ENCODE data around the gene LRRC38.

The LRRC38 gene

DNA sequence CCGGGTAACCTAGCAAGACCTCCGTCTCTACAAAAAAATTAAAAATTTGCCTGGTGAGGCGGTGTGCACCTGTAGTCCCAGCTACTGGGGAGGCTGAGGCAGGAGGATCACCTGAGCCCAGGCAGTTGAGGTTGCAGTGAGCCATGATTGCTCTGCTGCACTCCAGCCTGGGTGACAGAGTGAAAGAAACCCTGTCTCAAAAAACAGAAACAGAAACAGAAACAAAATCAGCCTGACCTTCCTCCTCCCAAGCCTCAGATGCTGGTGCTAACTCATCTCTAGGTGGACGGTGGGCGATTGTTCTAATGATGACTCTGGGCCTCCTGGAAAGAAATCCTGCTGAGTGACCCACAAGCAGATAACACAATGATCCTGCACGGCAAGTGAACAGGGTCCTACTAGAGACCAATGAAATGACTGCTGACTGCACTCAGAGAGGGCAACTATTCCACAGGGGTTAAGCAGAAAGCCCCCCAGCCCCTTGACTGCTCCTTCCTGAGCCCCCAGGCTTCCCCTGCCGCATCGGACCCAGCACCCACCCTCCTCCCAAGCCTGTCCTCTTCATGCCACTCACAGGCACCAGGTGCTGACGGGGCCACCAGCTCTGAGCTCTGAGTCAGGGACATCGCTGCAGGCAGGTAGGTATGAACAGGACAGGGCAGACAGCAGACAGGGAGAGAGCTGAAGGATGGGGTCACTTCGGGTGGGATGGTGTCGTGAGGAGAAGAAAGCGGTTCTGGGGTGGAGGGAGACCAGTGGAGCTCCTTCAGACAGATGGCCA is 27.8 kb upstream of the LRRC38 start:
- Histone ChIP-seq H3K27me3 (no peaks in the 10 kb centered on the region), H3K4me1 (no peaks in the 10 kb centered on the region), H3K9me3 (no peaks in the 10 kb centered on the region), H3K36me3 (no peaks in the 10 kb centered on the region), H3K4me3 (ENCODE audit: low read depth, low read length) (no peak overlapping the region)
- TF ChIP-seq, protein P1, sequence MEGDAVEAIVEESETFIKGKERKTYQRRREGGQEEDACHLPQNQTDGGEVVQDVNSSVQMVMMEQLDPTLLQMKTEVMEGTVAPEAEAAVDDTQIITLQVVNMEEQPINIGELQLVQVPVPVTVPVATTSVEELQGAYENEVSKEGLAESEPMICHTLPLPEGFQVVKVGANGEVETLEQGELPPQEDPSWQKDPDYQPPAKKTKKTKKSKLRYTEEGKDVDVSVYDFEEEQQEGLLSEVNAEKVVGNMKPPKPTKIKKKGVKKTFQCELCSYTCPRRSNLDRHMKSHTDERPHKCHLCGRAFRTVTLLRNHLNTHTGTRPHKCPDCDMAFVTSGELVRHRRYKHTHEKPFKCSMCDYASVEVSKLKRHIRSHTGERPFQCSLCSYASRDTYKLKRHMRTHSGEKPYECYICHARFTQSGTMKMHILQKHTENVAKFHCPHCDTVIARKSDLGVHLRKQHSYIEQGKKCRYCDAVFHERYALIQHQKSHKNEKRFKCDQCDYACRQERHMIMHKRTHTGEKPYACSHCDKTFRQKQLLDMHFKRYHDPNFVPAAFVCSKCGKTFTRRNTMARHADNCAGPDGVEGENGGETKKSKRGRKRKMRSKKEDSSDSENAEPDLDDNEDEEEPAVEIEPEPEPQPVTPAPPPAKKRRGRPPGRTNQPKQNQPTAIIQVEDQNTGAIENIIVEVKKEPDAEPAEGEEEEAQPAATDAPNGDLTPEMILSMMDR (IDR thresholded peaks at IDR 0.05; ENCODE audit: low read depth, low read length), result no peak
- DNase-seq, result no peak

DNA sequence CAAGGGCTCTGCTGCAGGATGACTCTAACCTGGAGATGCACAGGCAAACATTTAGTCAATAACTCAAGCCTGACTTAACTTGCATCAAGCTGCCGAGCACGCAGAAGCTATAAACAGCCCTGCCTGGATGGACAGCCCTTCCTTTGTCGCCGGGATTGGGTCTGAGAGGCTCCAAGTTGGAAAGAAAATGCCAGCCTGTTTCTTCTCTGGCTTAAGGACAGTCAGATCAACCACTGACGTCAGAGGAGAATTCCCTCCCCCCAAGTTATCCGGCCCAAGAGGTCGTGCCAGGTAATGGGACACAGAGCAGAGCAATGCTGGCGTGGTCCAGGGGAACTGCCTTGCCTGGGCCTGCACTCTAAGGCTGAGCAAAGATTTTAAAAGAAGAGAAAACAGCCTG is 27.1 kb upstream of the LRRC38 start:
- Histone ChIP-seq H3K9me3 (no peaks in the 10 kb centered on the region), H3K4me3 (ENCODE audit: low read depth, low read length) (no peak overlapping the region), H3K27me3 (no peaks in the 10 kb centered on the region), H3K4me1 (no peaks in the 10 kb centered on the region), H3K36me3 (no peaks in the 10 kb centered on the region)
- TF ChIP-seq, protein P1 (IDR thresholded peaks at IDR 0.05; ENCODE audit: low read depth, low read length), result no peak
- DNase-seq, result no peak

DNA sequence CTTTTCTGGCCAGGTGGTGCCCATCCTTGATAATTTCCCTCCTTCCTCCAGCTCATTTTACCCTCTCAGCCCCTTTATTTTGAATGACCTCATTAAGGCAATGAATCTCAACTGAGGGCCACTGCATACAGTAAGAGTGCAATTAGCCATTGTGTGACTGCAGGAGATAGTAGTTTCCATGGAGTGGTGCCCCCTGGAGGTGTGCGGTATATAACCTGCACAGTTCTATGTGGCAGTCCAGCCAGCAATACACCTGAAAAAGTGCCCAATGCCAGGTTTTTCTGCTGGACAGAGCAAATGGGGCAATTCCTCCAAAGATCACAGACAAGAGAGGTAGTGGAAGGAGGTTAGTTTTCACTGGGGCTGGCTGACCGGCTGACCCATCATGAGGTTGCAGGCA is 25.9 kb upstream of the LRRC38 start:
- Histone ChIP-seq H3K36me3 (no peaks in the 10 kb centered on the region), H3K27me3 (no peaks in the 10 kb centered on the region), H3K9me3 (no peaks in the 10 kb centered on the region), H3K4me1 (no peaks in the 10 kb centered on the region), H3K4me3 (ENCODE audit: low read depth, low read length) (no peak overlapping the region)
- no peak for DNase-seq
- TF ChIP-seq, protein P1 (IDR thresholded peaks at IDR 0.05; ENCODE audit: low read depth, low read length), result no peak

DNA sequence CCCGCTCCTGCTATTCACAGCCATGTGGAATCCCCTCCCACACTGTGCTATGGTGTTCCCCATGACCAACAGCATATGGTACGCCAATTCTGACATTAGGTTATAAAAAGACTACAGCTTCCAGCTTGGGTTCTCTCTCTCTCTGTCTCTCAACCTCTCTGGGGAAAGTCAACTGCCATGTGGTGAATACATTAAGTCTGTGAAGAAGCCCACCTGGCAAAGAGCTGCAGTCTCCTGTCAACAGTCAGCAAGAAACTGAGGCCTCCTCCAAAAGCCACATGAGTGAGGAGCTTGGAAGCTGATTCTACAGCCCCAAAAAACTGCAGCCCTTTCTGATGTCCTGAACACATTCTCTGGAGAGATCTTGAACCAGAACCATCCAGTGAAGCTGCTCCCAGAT is 25.0 kb upstream of the LRRC38 start:
- H3K27me3 ChIP-seq, result no peaks in the 10 kb centered on the region
- no peak overlapping the region for H3K4me3 ChIP-seq (ENCODE audit: low read depth, low read length)
- no peaks in the 10 kb centered on the region for H3K36me3 ChIP-seq
- no peaks in the 10 kb centered on the region for H3K4me1 ChIP-seq
- TF ChIP-seq, protein P1 (IDR thresholded peaks at IDR 0.05; ENCODE audit: low read depth, low read length), result no peak
- H3K9me3 ChIP-seq, result no peaks in the 10 kb centered on the region
- no peak for DNase-seq

DNA sequence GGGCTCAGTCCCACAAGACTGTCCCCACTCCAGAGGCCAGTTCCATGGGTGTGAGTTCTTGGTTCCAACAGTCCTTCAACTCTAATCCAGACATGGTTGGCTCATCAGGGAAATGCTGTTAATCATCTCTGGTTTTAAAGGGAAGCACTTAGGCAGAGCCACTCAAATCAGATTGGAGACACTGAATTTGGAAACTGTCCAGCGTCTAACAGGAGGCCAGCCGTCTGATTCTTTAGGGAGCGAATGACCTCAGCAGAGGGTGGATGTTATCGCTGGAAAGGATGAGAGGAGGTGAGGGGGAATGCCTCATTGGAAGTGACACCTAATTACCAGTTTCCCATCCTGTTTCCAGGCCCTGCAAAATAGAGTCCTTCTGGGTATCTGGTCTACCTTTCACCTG is 22.8 kb upstream of the LRRC38 start:
- Histone ChIP-seq H3K36me3 (no peaks in the 10 kb centered on the region), H3K4me1 (no peaks in the 10 kb centered on the region), H3K27me3 (no peaks in the 10 kb centered on the region), H3K4me3 (ENCODE audit: low read depth, low read length) (no peak overlapping the region), H3K9me3 (no peaks in the 10 kb centered on the region)
- TF ChIP-seq, protein P1 (IDR thresholded peaks at IDR 0.05; ENCODE audit: low read depth, low read length), result no peak
- DNase-seq, result no peak

DNA sequence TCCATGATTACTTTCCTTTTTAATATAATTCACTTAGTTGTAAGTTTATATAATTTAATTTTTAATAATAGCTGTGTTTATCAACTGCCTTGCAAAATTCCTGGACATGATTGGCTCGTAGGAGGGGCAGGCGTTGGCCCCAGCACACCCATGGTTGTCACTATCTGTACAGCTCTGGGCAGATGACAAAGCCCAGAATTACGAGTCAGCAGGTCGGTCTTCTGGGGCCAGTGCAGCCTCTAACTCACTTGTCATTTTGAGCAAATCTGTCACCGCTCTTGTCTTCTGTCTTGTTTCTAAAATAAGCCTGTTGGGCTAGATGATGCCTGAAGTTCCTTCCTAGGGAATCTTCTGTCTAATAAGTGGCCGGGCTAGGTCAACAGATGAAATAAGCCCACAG is 21.4 kb upstream of the LRRC38 start:
- Histone ChIP-seq H3K4me3 (ENCODE audit: low read depth, low read length) (no peak overlapping the region), H3K4me1 (no peaks in the 10 kb centered on the region), H3K27me3 (no peaks in the 10 kb centered on the region), H3K9me3 (no peaks in the 10 kb centered on the region), H3K36me3 (no peaks in the 10 kb centered on the region)
- TF ChIP-seq, protein P1 (IDR thresholded peaks at IDR 0.05; ENCODE audit: low read depth, low read length), result no peak
- DNase-seq, result no peak

Measured in BE2C (cell line).